ENCODE measurements around the gene DNM3. TPM values are rescaled to one million over a fixed set of nuclear protein-coding genes. Genes with fewer than 3 reads are reported as not detected.

Gene DNM3
- total and polyA plus RNA-seq, 2 donors (not counting 3 experiments of a cell fraction or from before 2014, with no cell fraction given), result 1.4 to 2.5 TPM

DNA sequence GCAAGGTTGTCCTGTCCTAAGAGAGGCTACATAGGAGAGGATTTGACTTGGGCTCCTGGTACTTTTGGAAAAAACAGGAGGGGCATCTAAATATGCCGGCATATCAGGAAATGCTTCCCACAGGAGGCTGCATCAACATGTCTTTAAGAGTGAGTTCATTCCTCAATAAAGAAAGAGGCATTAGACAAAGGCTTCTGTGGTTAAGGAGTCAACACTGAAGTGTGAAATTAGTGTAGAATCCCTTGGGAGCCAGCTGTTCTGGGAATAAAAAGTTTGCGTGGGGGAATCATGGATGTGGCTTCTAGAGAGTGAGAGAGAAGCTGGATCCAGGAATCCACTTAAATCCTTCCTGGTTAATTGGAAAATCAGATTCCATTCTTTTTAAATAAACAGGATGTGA is 69.5 kb downstream of the DNM3 start:
- no peaks in the 10 kb centered on the region for H3K27me3 ChIP-seq (ENCODE audit: control insufficient read depth in 2 of 2, insufficient read depth in 2 of 2, low read length in 2 of 2)
- H3K4me3 ChIP-seq (replicated peaks in 1 of 3; ENCODE audit: insufficient read depth in 1 of 3, low read depth in 1 of 3, low read length in 3 of 3), result no peak overlapping the region
- CTCF ChIA-PET, result no interaction called here
- peaks cover 11% of the 10 kb centered on the region for H3K4me1 ChIP-seq (ENCODE audit: control insufficient read depth, extremely low read depth, insufficient read depth, low read length)
- no peak overlapping the region for H3K27ac ChIP-seq (ENCODE audit: insufficient read depth, low read depth, low read length)
- TF ChIP-seq, protein P1, sequence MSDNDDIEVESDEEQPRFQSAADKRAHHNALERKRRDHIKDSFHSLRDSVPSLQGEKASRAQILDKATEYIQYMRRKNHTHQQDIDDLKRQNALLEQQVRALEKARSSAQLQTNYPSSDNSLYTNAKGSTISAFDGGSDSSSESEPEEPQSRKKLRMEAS (IDR thresholded peaks at IDR 0.05; ENCODE audit: insufficient read depth, insufficient read length), result no peak
- TF ChIP-seq JUN (IDR thresholded peaks at IDR 0.05; ENCODE audit: borderline replicate concordance, insufficient read depth, insufficient read length, low read depth), result no peak
- no peak for TF ChIP-seq POLR2A (IDR thresholded peaks at IDR 0.05; ENCODE audit: low read depth, low read length)
- TF ChIP-seq POLR2AphosphoS5 (IDR thresholded peaks at IDR 0.05; ENCODE audit: insufficient read depth, low read depth, low read length), result no peak
- no peak for TF ChIP-seq EZH2 (IDR thresholded peaks at IDR 0.05; ENCODE audit: borderline replicate concordance, low read depth, low read length, severe bottlenecking)
- TF ChIP-seq FOS (IDR thresholded peaks at IDR 0.05; ENCODE audit: borderline replicate concordance, insufficient read depth, low read length), result no peak
- TF ChIP-seq, protein P2, sequence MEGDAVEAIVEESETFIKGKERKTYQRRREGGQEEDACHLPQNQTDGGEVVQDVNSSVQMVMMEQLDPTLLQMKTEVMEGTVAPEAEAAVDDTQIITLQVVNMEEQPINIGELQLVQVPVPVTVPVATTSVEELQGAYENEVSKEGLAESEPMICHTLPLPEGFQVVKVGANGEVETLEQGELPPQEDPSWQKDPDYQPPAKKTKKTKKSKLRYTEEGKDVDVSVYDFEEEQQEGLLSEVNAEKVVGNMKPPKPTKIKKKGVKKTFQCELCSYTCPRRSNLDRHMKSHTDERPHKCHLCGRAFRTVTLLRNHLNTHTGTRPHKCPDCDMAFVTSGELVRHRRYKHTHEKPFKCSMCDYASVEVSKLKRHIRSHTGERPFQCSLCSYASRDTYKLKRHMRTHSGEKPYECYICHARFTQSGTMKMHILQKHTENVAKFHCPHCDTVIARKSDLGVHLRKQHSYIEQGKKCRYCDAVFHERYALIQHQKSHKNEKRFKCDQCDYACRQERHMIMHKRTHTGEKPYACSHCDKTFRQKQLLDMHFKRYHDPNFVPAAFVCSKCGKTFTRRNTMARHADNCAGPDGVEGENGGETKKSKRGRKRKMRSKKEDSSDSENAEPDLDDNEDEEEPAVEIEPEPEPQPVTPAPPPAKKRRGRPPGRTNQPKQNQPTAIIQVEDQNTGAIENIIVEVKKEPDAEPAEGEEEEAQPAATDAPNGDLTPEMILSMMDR (IDR thresholded peaks at IDR 0.05; ENCODE audit: extremely low read depth in 1 of 2, insufficient read depth in 1 of 2, low read depth in 1 of 2, low read length in 2 of 2), result no peak
- no TSS peak for BruUV-seq (replicated peaks)
- no peaks in the 10 kb centered on the region for H4K20me1 ChIP-seq (replicated peaks; ENCODE audit: control insufficient read depth, extremely low read depth, insufficient read depth, low read length)
- no peak overlapping the region for H3K4me2 ChIP-seq (ENCODE audit: insufficient read depth, low read length)
- H3K79me2 ChIP-seq (ENCODE audit: control insufficient read depth, insufficient read depth, low read length), result no peaks in the 10 kb centered on the region
- no peaks in the 10 kb centered on the region for H3K36me3 ChIP-seq (ENCODE audit: control insufficient read depth in 2 of 2, extremely low read depth in 1 of 2, insufficient read depth in 2 of 2, low read length in 2 of 2)
- intact Hi-C loops (cut with micrococcal nuclease), result no loop called here
- no peak for DNase-seq (ENCODE audit: low read depth, low spot score)
- H3K9me3 ChIP-seq (replicated peaks; ENCODE audit: control insufficient read depth, insufficient read depth, low read length), result no peaks in the 10 kb centered on the region
- H2AFZ ChIP-seq (ENCODE audit: low read depth, low read length), result no peak overlapping the region
- H3K9ac ChIP-seq (replicated peaks; ENCODE audit: extremely low read depth, insufficient read depth, low read length), result no peak overlapping the region
- dilution Hi-C loops (cut with MboI; ENCODE audit: extremely low pct_ligation_motif_present, low sequenced_read_pairs), result no loop called here
- POLR2A ChIA-PET, result no interaction called here
- H3K9me1 ChIP-seq (replicated peaks; ENCODE audit: control insufficient read depth, extremely low read depth, insufficient read depth, low read length), result peaks cover 2% of the 10 kb centered on the region
- FAIRE-seq, result no peak
